ENCODE results near the gene USP22. TPM values are rescaled to one million over a fixed set of nuclear protein-coding genes. Genes with fewer than 3 reads are reported as not detected.

The USP22 gene
- total and polyA plus RNA-seq, 2 experiments from 2014 or later = 68.9 to 296 TPM

DNA sequence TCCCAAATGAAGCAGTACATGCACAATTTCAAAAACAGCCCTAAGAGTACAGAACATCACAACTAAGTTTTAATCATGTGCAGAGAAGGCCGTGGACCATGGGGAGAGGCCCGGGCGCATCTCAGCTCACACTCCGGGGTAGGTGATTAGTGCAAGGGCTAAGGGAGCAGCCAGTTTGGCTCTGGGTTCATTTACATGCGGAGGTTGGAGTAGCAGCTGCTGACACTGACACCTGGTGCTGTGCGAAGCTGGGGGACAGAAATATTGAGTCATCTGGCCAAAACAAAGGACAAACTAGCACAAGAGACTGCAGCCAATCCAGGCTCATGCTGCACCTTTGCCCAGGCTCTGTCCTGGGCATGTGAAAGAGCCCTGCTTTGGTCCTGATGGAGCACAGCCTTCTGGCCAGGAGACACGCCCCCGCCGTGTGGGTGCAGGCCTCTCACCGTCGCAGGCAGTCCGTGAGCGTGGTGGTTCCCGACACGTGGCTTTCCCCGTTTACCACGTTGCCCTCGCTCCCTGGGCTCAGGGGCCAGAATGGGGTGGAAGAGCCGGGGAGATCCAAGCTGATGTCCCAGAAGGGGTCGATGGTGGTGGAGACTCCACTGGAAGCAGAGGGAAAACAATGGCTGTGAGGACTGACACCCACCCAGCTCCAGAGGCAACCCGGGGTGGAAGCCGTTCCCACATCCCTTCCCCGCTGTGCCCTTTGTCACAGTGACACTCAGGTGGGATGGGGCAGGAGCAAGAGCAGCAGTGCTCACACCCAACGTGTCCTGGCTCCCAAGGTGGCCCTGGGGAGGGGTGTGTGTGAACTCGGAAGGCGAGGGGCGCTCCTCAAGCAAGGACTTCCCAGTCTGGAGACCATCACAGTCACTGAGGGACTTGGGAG, 31.9 kb downstream of the USP22 start (continued):
- TF ChIP-seq, protein P1, sequence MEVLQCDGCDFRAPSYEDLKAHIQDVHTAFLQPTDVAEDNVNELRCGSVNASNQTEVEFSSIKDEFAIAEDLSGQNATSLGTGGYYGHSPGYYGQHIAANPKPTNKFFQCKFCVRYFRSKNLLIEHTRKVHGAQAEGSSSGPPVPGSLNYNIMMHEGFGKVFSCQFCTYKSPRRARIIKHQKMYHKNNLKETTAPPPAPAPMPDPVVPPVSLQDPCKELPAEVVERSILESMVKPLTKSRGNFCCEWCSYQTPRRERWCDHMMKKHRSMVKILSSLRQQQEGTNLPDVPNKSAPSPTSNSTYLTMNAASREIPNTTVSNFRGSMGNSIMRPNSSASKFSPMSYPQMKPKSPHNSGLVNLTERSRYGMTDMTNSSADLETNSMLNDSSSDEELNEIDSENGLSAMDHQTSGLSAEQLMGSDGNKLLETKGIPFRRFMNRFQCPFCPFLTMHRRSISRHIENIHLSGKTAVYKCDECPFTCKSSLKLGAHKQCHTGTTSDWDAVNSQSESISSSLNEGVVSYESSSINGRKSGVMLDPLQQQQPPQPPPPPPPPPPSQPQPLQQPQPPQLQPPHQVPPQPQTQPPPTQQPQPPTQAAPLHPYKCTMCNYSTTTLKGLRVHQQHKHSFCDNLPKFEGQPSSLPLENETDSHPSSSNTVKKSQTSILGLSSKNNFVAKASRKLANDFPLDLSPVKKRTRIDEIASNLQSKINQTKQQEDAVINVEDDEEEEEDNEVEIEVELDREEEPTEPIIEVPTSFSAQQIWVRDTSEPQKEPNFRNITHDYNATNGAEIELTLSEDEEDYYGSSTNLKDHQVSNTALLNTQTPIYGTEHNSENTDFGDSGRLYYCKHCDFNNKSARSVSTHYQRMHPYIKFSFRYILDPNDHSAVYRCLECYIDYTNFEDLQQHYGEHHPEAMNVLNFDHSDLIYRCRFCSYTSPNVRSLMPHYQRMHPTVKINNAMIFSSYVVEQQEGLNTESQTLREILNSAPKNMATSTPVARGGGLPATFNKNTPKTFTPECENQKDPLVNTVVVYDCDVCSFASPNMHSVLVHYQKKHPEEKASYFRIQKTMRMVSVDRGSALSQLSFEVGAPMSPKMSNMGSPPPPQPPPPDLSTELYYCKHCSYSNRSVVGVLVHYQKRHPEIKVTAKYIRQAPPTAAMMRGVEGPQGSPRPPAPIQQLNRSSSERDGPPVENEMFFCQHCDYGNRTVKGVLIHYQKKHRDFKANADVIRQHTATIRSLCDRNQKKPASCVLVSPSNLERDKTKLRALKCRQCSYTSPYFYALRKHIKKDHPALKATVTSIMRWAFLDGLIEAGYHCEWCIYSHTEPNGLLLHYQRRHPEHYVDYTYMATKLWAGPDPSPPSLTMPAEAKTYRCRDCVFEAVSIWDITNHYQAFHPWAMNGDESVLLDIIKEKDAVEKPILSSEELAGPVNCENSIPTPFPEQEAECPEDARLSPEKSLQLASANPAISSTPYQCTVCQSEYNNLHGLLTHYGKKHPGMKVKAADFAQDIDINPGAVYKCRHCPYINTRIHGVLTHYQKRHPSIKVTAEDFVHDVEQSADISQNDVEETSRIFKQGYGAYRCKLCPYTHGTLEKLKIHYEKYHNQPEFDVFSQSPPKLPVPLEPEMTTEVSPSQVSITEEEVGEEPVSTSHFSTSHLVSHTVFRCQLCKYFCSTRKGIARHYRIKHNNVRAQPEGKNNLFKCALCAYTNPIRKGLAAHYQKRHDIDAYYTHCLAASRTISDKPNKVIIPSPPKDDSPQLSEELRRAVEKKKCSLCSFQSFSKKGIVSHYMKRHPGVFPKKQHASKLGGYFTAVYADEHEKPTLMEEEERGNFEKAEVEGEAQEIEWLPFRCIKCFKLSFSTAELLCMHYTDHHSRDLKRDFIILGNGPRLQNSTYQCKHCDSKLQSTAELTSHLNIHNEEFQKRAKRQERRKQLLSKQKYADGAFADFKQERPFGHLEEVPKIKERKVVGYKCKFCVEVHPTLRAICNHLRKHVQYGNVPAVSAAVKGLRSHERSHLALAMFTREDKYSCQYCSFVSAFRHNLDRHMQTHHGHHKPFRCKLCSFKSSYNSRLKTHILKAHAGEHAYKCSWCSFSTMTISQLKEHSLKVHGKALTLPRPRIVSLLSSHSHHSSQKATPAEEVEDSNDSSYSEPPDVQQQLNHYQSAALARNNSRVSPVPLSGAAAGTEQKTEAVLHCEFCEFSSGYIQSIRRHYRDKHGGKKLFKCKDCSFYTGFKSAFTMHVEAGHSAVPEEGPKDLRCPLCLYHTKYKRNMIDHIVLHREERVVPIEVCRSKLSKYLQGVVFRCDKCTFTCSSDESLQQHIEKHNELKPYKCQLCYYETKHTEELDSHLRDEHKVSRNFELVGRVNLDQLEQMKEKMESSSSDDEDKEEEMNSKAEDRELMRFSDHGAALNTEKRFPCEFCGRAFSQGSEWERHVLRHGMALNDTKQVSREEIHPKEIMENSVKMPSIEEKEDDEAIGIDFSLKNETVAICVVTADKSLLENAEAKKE (CRISPR knock-in tag; IDR thresholded peaks at IDR 0.05) = no peak
- TF ChIP-seq ETS1 (IDR thresholded peaks at IDR 0.05) (no peak), NANOG (IDR thresholded peaks at IDR 0.05; ENCODE audit: borderline replicate concordance) (no peak), POLR2AphosphoS5 (IDR thresholded peaks at IDR 0.05; ENCODE audit: low read depth) (no peak), CREB1 (CRISPR knock-in tag; IDR thresholded peaks at IDR 0.05; ENCODE audit: low read depth) (no peak), EZH2 (IDR thresholded peaks at IDR 0.05; ENCODE audit: low read depth, unreplicated experiment) (no peak)
- TF ChIP-seq, protein P2, sequence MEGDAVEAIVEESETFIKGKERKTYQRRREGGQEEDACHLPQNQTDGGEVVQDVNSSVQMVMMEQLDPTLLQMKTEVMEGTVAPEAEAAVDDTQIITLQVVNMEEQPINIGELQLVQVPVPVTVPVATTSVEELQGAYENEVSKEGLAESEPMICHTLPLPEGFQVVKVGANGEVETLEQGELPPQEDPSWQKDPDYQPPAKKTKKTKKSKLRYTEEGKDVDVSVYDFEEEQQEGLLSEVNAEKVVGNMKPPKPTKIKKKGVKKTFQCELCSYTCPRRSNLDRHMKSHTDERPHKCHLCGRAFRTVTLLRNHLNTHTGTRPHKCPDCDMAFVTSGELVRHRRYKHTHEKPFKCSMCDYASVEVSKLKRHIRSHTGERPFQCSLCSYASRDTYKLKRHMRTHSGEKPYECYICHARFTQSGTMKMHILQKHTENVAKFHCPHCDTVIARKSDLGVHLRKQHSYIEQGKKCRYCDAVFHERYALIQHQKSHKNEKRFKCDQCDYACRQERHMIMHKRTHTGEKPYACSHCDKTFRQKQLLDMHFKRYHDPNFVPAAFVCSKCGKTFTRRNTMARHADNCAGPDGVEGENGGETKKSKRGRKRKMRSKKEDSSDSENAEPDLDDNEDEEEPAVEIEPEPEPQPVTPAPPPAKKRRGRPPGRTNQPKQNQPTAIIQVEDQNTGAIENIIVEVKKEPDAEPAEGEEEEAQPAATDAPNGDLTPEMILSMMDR (conservative IDR thresholded peaks at IDR 0.05; ENCODE audit: low read depth in 2 of 2) = no peak

Data from GM23338 (cell line).